ENCODE data around the gene FAM168B. TPM values are rescaled to one million over a fixed set of nuclear protein-coding genes. Genes with fewer than 3 reads are reported as not detected.

The FAM168B gene
- total RNA-seq (100 to 1,000 TPM in 4 of 9 donors, 10 to 100 TPM in 5; 55.2 to 139 (median 98.8) TPM), polyA plus RNA-seq (10 to 100 TPM; 15.7 to 61.6 (median 19.9) TPM)
- long read RNA-seq, donor 1, transcript FAM168B-201 (7 exons, 944 nt), result major isoform, 12 of 43 reads
- long read RNA-seq, donor 1, partial matches to known transcripts, result 31 of 43 reads
- long read RNA-seq, donor 1, other reads (novel, unspliced or antisense), result 0 of 43 reads
- long read RNA-seq, donor 2, transcript FAM168B-201 (7 exons, 944 nt), result major isoform, 11 of 24 reads
- long read RNA-seq, donor 2, partial matches to known transcripts, result 13 of 24 reads
- long read RNA-seq, donor 2, other reads (novel, unspliced or antisense), result 0 of 24 reads
- long read RNA-seq, donor 3, transcript FAM168B-201 (7 exons, 944 nt), result major isoform, 5 of 11 reads
- long read RNA-seq, donor 3, partial matches to known transcripts, result 6 of 11 reads
- long read RNA-seq, donor 3, other reads (novel, unspliced or antisense), result 0 of 11 reads
- long read RNA-seq, donor 4, partial matches to known transcripts, result 0 of 12 reads
- long read RNA-seq, donor 4, other reads (novel, unspliced or antisense), result 12 of 12 reads
- long read RNA-seq, donor 5, full-length matches to known transcripts, result 35 of 71 reads
- long read RNA-seq, donor 5, partial matches to known transcripts, result 5 of 71 reads
- long read RNA-seq, donor 5, other reads (novel, unspliced or antisense), result 31 of 71 reads
- long read RNA-seq, donor 6, partial matches to known transcripts, result 0 of 18 reads
- long read RNA-seq, donor 6, other reads (novel, unspliced or antisense), result 18 of 18 reads
- long read RNA-seq, donor 7, full-length matches to known transcripts, result 5 of 11 reads
- long read RNA-seq, donor 7, partial matches to known transcripts, result 6 of 11 reads
- long read RNA-seq, donor 7, other reads (novel, unspliced or antisense), result 0 of 11 reads
- long read RNA-seq, donor 8, transcript FAM168B-201 (7 exons, 944 nt), result major isoform, 26 of 120 reads
- long read RNA-seq, donor 8, partial matches to known transcripts, result 72 of 120 reads
- long read RNA-seq, donor 8, other reads (novel, unspliced or antisense), result 22 of 120 reads
- long read RNA-seq, donor 9, full-length matches to known transcripts, result 7 of 16 reads
- long read RNA-seq, donor 9, partial matches to known transcripts, result 9 of 16 reads
- long read RNA-seq, donor 9, other reads (novel, unspliced or antisense), result 0 of 16 reads
- long read RNA-seq, donor 10, transcript FAM168B-201 (7 exons, 944 nt), result major isoform, 13 of 13 reads
- long read RNA-seq, donor 10, partial matches to known transcripts, result 0 of 13 reads
- long read RNA-seq, donor 10, other reads (novel, unspliced or antisense), result 0 of 13 reads

GRCh38 chr2:131093006-131093695 lies at the start of gene FAM168B:
Gene FAM168B (minus strand): TSS chr2:131093460. CDS start chr2:131082646, 10,814 bp downstream.
- no peaks in the 10 kb centered on the region for H3K9me3 ChIP-seq (replicated peaks in 1 of 3)

GRCh38 chr2:131142849-131143248 lies 49.6 kb upstream of the FAM168B start:
- no peak overlapping the region for H3K27ac ChIP-seq
- no peak overlapping the region for H3K4me3 ChIP-seq
- TF ChIP-seq POLR2A (IDR thresholded peaks at IDR 0.05) (no peak), CTCF (IDR thresholded peaks at IDR 0.05) (no peak)
- no peaks in the 10 kb centered on the region for H3K4me1 ChIP-seq (replicated peaks in 1 of 2)
- no peaks in the 10 kb centered on the region for H3K9me3 ChIP-seq (replicated peaks in 1 of 3)
- intact Hi-C loops (cut with DNase I), result no loop called here
- no peaks in the 10 kb centered on the region for H3K27me3 ChIP-seq
- DNase-seq, result no peak
- 95 to 100% (median 97%) methylated on average over 5 of the region's 5 CpGs for WGBS, 4 donors
- H3K36me3 ChIP-seq (replicated peaks in 1 of 2), result peaks cover 0 to 55% of the 10 kb centered on the region in 2 donors

More at GRCh38 chr2:131093006-131093695, at the start of gene FAM168B:
- 0 to 1% (median 1%) methylated on average over 5 to 107 of the region's 107 CpGs for WGBS, 4 donors
- intact Hi-C loops (cut with DNase I), result no loop called here
- TF ChIP-seq CTCF (IDR thresholded peaks at IDR 0.05) (peak in 1 of 6 experiments; percentile 18), POLR2A (IDR thresholded peaks at IDR 0.05) (peak; percentile 97 to 98)
- peaks cover 0 to 10% of the 10 kb centered on the region in 2 donors for H3K36me3 ChIP-seq (replicated peaks in 1 of 2)
- no peaks in the 10 kb centered on the region for H3K27me3 ChIP-seq
- peaks cover 0 to 26% of the 10 kb centered on the region in 2 donors for H3K4me1 ChIP-seq (replicated peaks in 1 of 2)
- peak within 1 kb of the TSS in 3 of 4 donors; percentile 79 to 100 (median 81) for H3K4me3 ChIP-seq
- DNase-seq, result peak; percentile 84 to 92 (median 88)
- H3K27ac ChIP-seq, result peak within 1 kb of the TSS; percentile 87 to 100 (median 98)

GRCh38 chr2:131140581-131140980 lies 47.3 kb upstream of the FAM168B start:
- H3K36me3 ChIP-seq (replicated peaks in 1 of 2), result peaks cover 0 to 42% of the 10 kb centered on the region in 2 donors
- H3K27me3 ChIP-seq, result no peaks in the 10 kb centered on the region
- intact Hi-C loops (cut with DNase I), result no loop called here
- no peak overlapping the region for H3K27ac ChIP-seq
- H3K4me1 ChIP-seq (replicated peaks in 1 of 2), result no peaks in the 10 kb centered on the region
- H3K4me3 ChIP-seq, result no peak overlapping the region
- H3K9me3 ChIP-seq (replicated peaks in 1 of 3), result no peaks in the 10 kb centered on the region
- DNase-seq, result no peak
- WGBS, 4 donors, result 83 to 93% (median 89%) methylated on average over 2 of the region's 2 CpGs
- no peak for TF ChIP-seq CTCF (IDR thresholded peaks at IDR 0.05)
- no peak for TF ChIP-seq POLR2A (IDR thresholded peaks at IDR 0.05)

Data from adrenal gland (tissue), 19 donors.